Heart left ventricle (tissue), 16 donors: ENCODE measurements around the gene MAST4. TPM values are rescaled to one million over a fixed set of nuclear protein-coding genes. Genes with fewer than 3 reads are reported as not detected.
A peak's percentile ranks its signal among the peaks of the same experiment; 100 is the strongest.

ENCODE experiments used
- ATAC-seq, 4 donors: fragments of 200-7000 bp; cut with Tn5 transposase; one replicate each; pipeline ENCODE4 v1.9.1; 2020 to 2022; ENCODE audit warnings: moderate library complexity in 4 of 4, mild to moderate bottlenecking in 3 of 4, moderate number of reproducible peaks in 1 of 4
- DNase-seq, 5 donors: peaks; one replicate each; pipeline ENCODE4 v3.0.0-alpha.2; 2020
- H3K27ac ChIP-seq, 12 donors: fragments of 200-600 bp; sonication (generic) in 4 of 12; one replicate each; pipeline versions ENCODE4 v1.5.0 to v1.8.0; 2016 to 2022; ENCODE audit warnings: mild to moderate bottlenecking in 2 of 12
- H3K27me3 ChIP-seq, 9 donors: fragments of 200-600 bp; sonication (generic) in 2 of 9; one replicate each; pipeline versions ENCODE4 v1.5.1 to v1.8.0; 2016 to 2022; ENCODE audit warnings: mild to moderate bottlenecking in 3 of 9
- H3K36me3 ChIP-seq, 9 donors: fragments of 200-600 bp; sonication (generic) in 2 of 9; one replicate each; pipeline versions ENCODE4 v1.5.0 to v1.8.0; 2018 to 2022; ENCODE audit warnings: mild to moderate bottlenecking in 2 of 9
- H3K4me1 ChIP-seq, 12 donors: fragments of 200-600 bp; sonication (generic) in 4 of 12; one replicate each; pipeline versions ENCODE4 v1.5.0 to v1.8.0; 2016 to 2022; ENCODE audit warnings: mild to moderate bottlenecking in 3 of 12
- H3K4me3 ChIP-seq, 12 donors: fragments of 200-600 bp; sonication (generic) in 4 of 12; one replicate each; pipeline versions ENCODE4 v1.5.0 to v1.8.0; 2017 to 2022; ENCODE audit warnings: mild to moderate bottlenecking in 9 of 12, moderate library complexity in 4 of 12
- H3K9me3 ChIP-seq, 12 donors: fragments of 200-600 bp; sonication (generic) in 4 of 12; one replicate each; pipeline versions ENCODE4 v1.5.0 to v1.8.0; 2016 to 2022; ENCODE audit warnings: mild to moderate bottlenecking in 1 of 12
- POLR2A ChIP-seq, 2 donors: fragments of 450-650 bp; IDR thresholded peaks; one replicate each; pipeline ENCODE4 v1.6.1; 2017; ENCODE audit warnings: antibody characterized with exemption in 2 of 2, mild to moderate bottlenecking in 2 of 2, moderate library complexity in 2 of 2
- WGBS, 4 donors: extraction: QIAGEN DNeasy Blood & Tissue Kit in 2 of 4; methylation state at CpG; one replicate each; pipeline versions ENCODE4 v1.1.5 to v1.1.7; 2013 to 2018; 5-methylcytosine and 5-hydroxymethylcytosine counted together
- intact Hi-C, 10 donors: fragments of 100-400 bp; cut with DNase I; formaldehyde crosslinking; loops; one replicate each; pipeline versions ENCODE4 v1.11.1 to v1.14.2; 2022
- polyA plus RNA-seq, 2 donors: library from polyadenylated mRNA; stranded (reverse); fragments of 200-250 nt; gene quantifications; one replicate each; pipeline ENCODE4 v1.2.3, GENCODE V29; 2013
- total RNA-seq, 9 donors: library from RNA; depleted of rRNA in 2 of 9; stranded (reverse); fragments of >200 nt in 2 of 9; fragmentation: NEBNext Ultra II Directional in 3 of 9; extraction: Animal tissue kit (Norgen Biotek cat#: 25700) in 3 of 9; gene quantifications; one replicate each; pipeline versions ENCODE4 v1.1.0 to v1.2.4, GENCODE V29; 2016 to 2023
- TF ChIP-seq, protein P1 (sequence below), 12 donors: fragments of 200-600 bp; sonication (generic) in 4 of 12; IDR thresholded peaks; one replicate each; pipeline versions ENCODE4 v1.5.0 to v1.8.0; 2018 to 2022; ENCODE audit warnings: antibody characterized with exemption in 12 of 12, mild to moderate bottlenecking in 5 of 12
- donor health status: ischemic (EF 13 %, LVEDD 7.1; RV severe dilation, severe dysfunction).
- donor health status: healthy with polysubstance abuse.
- donor health status: DM: no; HTN: yes; CAD: no.
- donor health status: DM: no; HTN: no; CAD: no.
- donor health status: ischemic (EF 25% LVEDD 6.9; RV normal size, moderate dysfunction).
- donor health status: ischemic (EF 25% LVEDD 5.7; RV mildly dilated, moderate dysfunction).
- donor health status: healthy.
- donor health status: DM: yes; HTN: yes; CAD: no.
- donor health status: ischemic (EF 35%, LVEDD 5.7; RV mildly dilated, moderate dysfunction).
- donor health status: nonischemic (EF 11% LVEDD 7.7; RV severe dilation, severe dysfunction).
- donor health status: DM: yes; HTN: yes; CAD: no.
- donor health status: PGD.
- donor health status: ischemic (EF 29% LVEDD 5.4; RV normal size, mild dysfunction).
- donor health status: nonischemic (EF 23%, LVEDD 6.1; RV moderate dilation, normal function).

MAST4 gene
- total and polyA plus RNA-seq, 11 donors: 26.8 to 96.2 (median 68.1) TPM

DNA sequence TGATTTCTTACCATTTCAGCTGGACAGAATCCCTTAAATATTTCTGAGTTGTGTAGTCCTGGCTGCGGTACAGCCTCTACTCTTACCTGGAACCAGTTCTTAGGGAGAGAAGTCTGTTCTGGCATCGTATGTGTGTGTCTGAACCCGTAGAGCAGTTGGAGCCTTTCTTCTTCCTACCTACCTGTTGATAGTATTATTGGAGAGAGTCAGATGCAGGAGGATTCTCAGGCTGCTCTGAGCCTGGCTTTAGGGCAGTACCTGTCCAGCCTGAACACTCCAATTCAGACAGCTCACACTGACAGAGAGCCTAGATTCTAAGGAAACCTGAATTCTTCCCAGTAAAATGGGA is 410.3 kb downstream of the MAST4 start:
- no peaks in the 10 kb centered on the region for H3K9me3 ChIP-seq
- H3K4me3 ChIP-seq: peak overlapping the region in 11 of 12 donors; percentile 53 to 69 (median 63)
- intact Hi-C loops: loop anchor here in 6 of 10 donors (5.0 to 10.0 kb wide), 5 partner anchors 36 to 98 kb away; no protein-coding TSS in a partner anchor
- 61 to 70% (median 67%) methylated on average over 3 of the region's 3 CpGs for WGBS, 4 donors
- H3K4me1 ChIP-seq: peaks cover 0 to 76% (median 58%) of the 10 kb centered on the region in 12 donors
- ATAC-seq (no peak), DNase-seq (no peak)
- H3K36me3 ChIP-seq: no peaks in the 10 kb centered on the region
- peak overlapping the region in 7 of 12 donors; percentile 3 to 95 (median 90) for H3K27ac ChIP-seq
- H3K27me3 ChIP-seq: no peaks in the 10 kb centered on the region
- no peak for TF ChIP-seq POLR2A (IDR thresholded peaks at IDR 0.05)
- TF ChIP-seq, protein P1, sequence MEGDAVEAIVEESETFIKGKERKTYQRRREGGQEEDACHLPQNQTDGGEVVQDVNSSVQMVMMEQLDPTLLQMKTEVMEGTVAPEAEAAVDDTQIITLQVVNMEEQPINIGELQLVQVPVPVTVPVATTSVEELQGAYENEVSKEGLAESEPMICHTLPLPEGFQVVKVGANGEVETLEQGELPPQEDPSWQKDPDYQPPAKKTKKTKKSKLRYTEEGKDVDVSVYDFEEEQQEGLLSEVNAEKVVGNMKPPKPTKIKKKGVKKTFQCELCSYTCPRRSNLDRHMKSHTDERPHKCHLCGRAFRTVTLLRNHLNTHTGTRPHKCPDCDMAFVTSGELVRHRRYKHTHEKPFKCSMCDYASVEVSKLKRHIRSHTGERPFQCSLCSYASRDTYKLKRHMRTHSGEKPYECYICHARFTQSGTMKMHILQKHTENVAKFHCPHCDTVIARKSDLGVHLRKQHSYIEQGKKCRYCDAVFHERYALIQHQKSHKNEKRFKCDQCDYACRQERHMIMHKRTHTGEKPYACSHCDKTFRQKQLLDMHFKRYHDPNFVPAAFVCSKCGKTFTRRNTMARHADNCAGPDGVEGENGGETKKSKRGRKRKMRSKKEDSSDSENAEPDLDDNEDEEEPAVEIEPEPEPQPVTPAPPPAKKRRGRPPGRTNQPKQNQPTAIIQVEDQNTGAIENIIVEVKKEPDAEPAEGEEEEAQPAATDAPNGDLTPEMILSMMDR (IDR thresholded peaks at IDR 0.05): no peak

DNA sequence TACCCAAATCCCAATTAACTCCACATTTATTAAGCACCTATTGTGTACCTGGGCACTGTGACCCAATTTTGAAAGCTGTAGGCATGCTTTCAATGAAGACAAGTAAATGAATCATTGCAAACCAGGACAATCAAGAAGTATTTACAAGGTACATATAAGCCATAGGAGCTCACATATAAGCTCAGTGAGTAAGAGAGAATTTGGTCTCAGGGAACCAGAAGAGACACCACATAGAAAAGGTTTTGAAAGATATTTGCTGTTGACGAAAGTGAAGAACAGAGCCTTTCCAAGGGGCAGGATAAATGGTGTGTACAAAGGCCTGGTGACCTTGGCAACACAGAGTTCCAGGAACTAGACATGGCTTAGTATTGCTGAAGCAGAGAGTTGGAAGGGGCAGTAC is 412.8 kb downstream of the MAST4 start:
- Histone ChIP-seq H3K27ac (peak overlapping the region in 1 of 12 donors; percentile 7), H3K27me3 (no peaks in the 10 kb centered on the region), H3K4me1 (peaks cover 0 to 90% (median 71%) of the 10 kb centered on the region in 12 donors), H3K36me3 (no peaks in the 10 kb centered on the region), H3K4me3 (no peak overlapping the region), H3K9me3 (no peaks in the 10 kb centered on the region)
- intact Hi-C loops: loop anchor here in 6 of 10 donors (5.0 to 10.0 kb wide), 5 partner anchors 33 to 96 kb away; no protein-coding TSS in a partner anchor
- ATAC-seq: no peak
- WGBS, 4 donors: 57 to 69% (median 61%) methylated on average over 1 of the region's 1 CpG
- no peak for TF ChIP-seq POLR2A (IDR thresholded peaks at IDR 0.05)
- TF ChIP-seq, protein P1 (IDR thresholded peaks at IDR 0.05): no peak
- DNase-seq: no peak

- TF ChIP-seq, protein P1 (IDR thresholded peaks at IDR 0.05): no peak
- no peak for TF ChIP-seq POLR2A (IDR thresholded peaks at IDR 0.05)
- DNase-seq: peak in 2 of 5 donors; percentile 26 to 44
- intact Hi-C loops: loop anchor here in 3 of 10 donors (5.0 kb wide), 3 partner anchors 36 to 86 kb away; no protein-coding TSS in a partner anchor
- Histone ChIP-seq H3K4me1 (peaks cover 0 to 96% (median 83%) of the 10 kb centered on the region in 12 donors), H3K9me3 (no peaks in the 10 kb centered on the region), H3K27me3 (no peaks in the 10 kb centered on the region), H3K27ac (peak overlapping the region in 11 of 12 donors; percentile 16 to 80 (median 41)), H3K36me3 (no peaks in the 10 kb centered on the region), H3K4me3 (peak overlapping the region in 1 of 12 donors; percentile 19)
- WGBS, 4 donors: 43 to 49% (median 44%) methylated on average over 8 of the region's 8 CpGs
- ATAC-seq: peak in 3 of 4 donors; percentile 14 to 31 (median 20)
Measured at GRCh38 chr5:67010684-67011409, 414.7 kb downstream of the MAST4 start.

GRCh38 chr5:67011422-67011821 is 415.2 kb downstream of the MAST4 start:
- ATAC-seq (peak in 3 of 4 donors; percentile 15 to 33 (median 20)), DNase-seq (peak in 2 of 5 donors; percentile 17 to 25)
- Histone ChIP-seq H3K27me3 (no peaks in the 10 kb centered on the region), H3K4me1 (peaks cover 0 to 96% (median 82%) of the 10 kb centered on the region in 12 donors), H3K36me3 (no peaks in the 10 kb centered on the region), H3K9me3 (no peaks in the 10 kb centered on the region), H3K4me3 (peak overlapping the region in 1 of 12 donors; percentile 19), H3K27ac (peak overlapping the region in 11 of 12 donors; percentile 16 to 80 (median 41))
- no peak for TF ChIP-seq POLR2A (IDR thresholded peaks at IDR 0.05)
- TF ChIP-seq, protein P1 (IDR thresholded peaks at IDR 0.05): no peak
- intact Hi-C loops: loop anchor here in 3 of 10 donors (5.0 kb wide), 3 partner anchors 36 to 86 kb away; no protein-coding TSS in a partner anchor
- WGBS, 4 donors: 53 to 60% (median 55%) methylated on average over 5 of the region's 5 CpGs
